ENCODE data around the gene BSPRY.

Gene BSPRY

GRCh38 chr9:113409883-113410206 lies 60.5 kb downstream of the BSPRY start:
- DNase-seq (ENCODE audit: low read depth in 1 of 2, low spot score in 1 of 2): no peak
- no peak for TF ChIP-seq GABPA (IDR thresholded peaks at IDR 0.05; ENCODE audit: low read depth)
- no peak for TF ChIP-seq REST (IDR thresholded peaks at IDR 0.05; ENCODE audit: insufficient replicate concordance, low read depth)
- no peak for TF ChIP-seq CTCF (IDR thresholded peaks at IDR 0.05; ENCODE audit: insufficient read depth, low read length)
- no peak for TF ChIP-seq POLR2AphosphoS5 (IDR thresholded peaks at IDR 0.05; ENCODE audit: low read depth)
- no peak for TF ChIP-seq SPI1 (IDR thresholded peaks at IDR 0.05; ENCODE audit: borderline replicate concordance, low read depth)
- Histone ChIP-seq H3K27ac (replicated peaks) (peak overlapping the region; percentile 96), H3K27me3 (ENCODE audit: insufficient read depth, poor library complexity, severe bottlenecking) (no peaks in the 10 kb centered on the region), H3K4me3 (replicated peaks; ENCODE audit: insufficient read depth, low read length) (peak overlapping the region; percentile 91)

GRCh38 chr9:113410207-113410864 lies 61.0 kb downstream of the BSPRY start, which contains the start of the genes C9orf43 and POLE3:
Gene C9orf43 (plus strand): TSS chr9:113410747. CDS start chr9:113413494, 2,747 bp downstream.
Gene POLE3 (minus strand): TSS chr9:113410675. CDS start chr9:113410293, 382 bp downstream.
- peak within 1 kb of the TSS; percentile 91 for H3K4me3 ChIP-seq (replicated peaks; ENCODE audit: insufficient read depth, low read length)
- DNase-seq (ENCODE audit: low read depth in 1 of 2, low spot score in 1 of 2): peak; percentile 96
- peak within 1 kb of the TSS; percentile 96 for H3K27ac ChIP-seq (replicated peaks)
- TF ChIP-seq GABPA (IDR thresholded peaks at IDR 0.05; ENCODE audit: low read depth): peak; percentile 39; the same call in 1 of the 2 replicates
- TF ChIP-seq SPI1 (IDR thresholded peaks at IDR 0.05; ENCODE audit: borderline replicate concordance, low read depth): no peak
- peak; percentile 78 for TF ChIP-seq POLR2AphosphoS5 (IDR thresholded peaks at IDR 0.05; ENCODE audit: low read depth)
- no peak for TF ChIP-seq CTCF (IDR thresholded peaks at IDR 0.05; ENCODE audit: insufficient read depth, low read length)
- peak; percentile 70 for TF ChIP-seq REST (IDR thresholded peaks at IDR 0.05; ENCODE audit: insufficient replicate concordance, low read depth)
- H3K27me3 ChIP-seq (ENCODE audit: insufficient read depth, poor library complexity, severe bottlenecking): no peaks in the 10 kb centered on the region

- Histone ChIP-seq H3K27ac (replicated peaks) (no peak overlapping the region), H3K4me3 (replicated peaks; ENCODE audit: insufficient read depth, low read length) (no peak overlapping the region), H3K27me3 (ENCODE audit: insufficient read depth, poor library complexity, severe bottlenecking) (no peaks in the 10 kb centered on the region)
- no peak for TF ChIP-seq GABPA (IDR thresholded peaks at IDR 0.05; ENCODE audit: low read depth)
- no peak for TF ChIP-seq POLR2AphosphoS5 (IDR thresholded peaks at IDR 0.05; ENCODE audit: low read depth)
- no peak for TF ChIP-seq CTCF (IDR thresholded peaks at IDR 0.05; ENCODE audit: insufficient read depth, low read length)
- TF ChIP-seq SPI1 (IDR thresholded peaks at IDR 0.05; ENCODE audit: borderline replicate concordance, low read depth): no peak
- no peak for TF ChIP-seq REST (IDR thresholded peaks at IDR 0.05; ENCODE audit: insufficient replicate concordance, low read depth)
- peak in 1 of 2 experiments; percentile 16 for DNase-seq (ENCODE audit: low read depth in 1 of 2, low spot score in 1 of 2)
Measured at GRCh38 chr9:113416149-113416721, 66.9 kb downstream of the BSPRY start.

Data from HL-60 (cell line).